Neural cell (in vitro differentiated cells): Measurements from ENCODE around the gene AP2A2.

Experiments
- CTCF ChIP-seq: fragments of 450-650 bp; IDR thresholded peaks from 2 replicates; pipeline ENCODE4 v1.5.1; 2014; ENCODE audit warnings: antibody characterized with exemption, mild to moderate bottlenecking, moderate library complexity; ENCODE audit not compliant: poor library complexity, severe bottlenecking
- EP300 ChIP-seq: fragments of 450-650 bp; conservative IDR thresholded peaks from 2 replicates; pipeline ENCODE4 v1.6.1; 2014; ENCODE audit warnings: antibody characterized with exemption, mild to moderate bottlenecking, moderate library complexity; ENCODE audit not compliant: poor library complexity, severe bottlenecking
- EZH2 ChIP-seq: fragments of 200-600, 300-800 bp; shearing (Covaris generic), sonication (generic); IDR thresholded peaks from 2 replicates; pipeline ENCODE4 v1.6.1; 2014; ENCODE audit warnings: antibody characterized with exemption, low read length, borderline replicate concordance, mild to moderate bottlenecking; ENCODE audit not compliant: insufficient read depth, poor library complexity, severe bottlenecking
- MXI1 ChIP-seq: fragments of 450-650 bp; conservative IDR thresholded peaks from 2 replicates; pipeline ENCODE4 v1.6.1; 2014; ENCODE audit warnings: antibody characterized with exemption, mild to moderate bottlenecking; ENCODE audit not compliant: poor library complexity, severe bottlenecking
- POLR2AphosphoS5 ChIP-seq: IDR thresholded peaks from 2 replicates; pipeline ENCODE4 v1.6.1; 2012
- REST ChIP-seq: IDR thresholded peaks from 2 replicates; pipeline ENCODE4 v1.6.1; 2012; ENCODE audit warnings: borderline replicate concordance
- SMC3 ChIP-seq: fragments of 450-650 bp; conservative IDR thresholded peaks from 2 replicates; pipeline ENCODE4 v1.6.1; 2014; ENCODE audit warnings: antibody characterized with exemption, mild to moderate bottlenecking, moderate library complexity; ENCODE audit not compliant: poor library complexity
- TAF1 ChIP-seq: IDR thresholded peaks from 2 replicates; pipeline ENCODE4 v1.6.1; 2012; ENCODE audit warnings: low read depth

DNA sequence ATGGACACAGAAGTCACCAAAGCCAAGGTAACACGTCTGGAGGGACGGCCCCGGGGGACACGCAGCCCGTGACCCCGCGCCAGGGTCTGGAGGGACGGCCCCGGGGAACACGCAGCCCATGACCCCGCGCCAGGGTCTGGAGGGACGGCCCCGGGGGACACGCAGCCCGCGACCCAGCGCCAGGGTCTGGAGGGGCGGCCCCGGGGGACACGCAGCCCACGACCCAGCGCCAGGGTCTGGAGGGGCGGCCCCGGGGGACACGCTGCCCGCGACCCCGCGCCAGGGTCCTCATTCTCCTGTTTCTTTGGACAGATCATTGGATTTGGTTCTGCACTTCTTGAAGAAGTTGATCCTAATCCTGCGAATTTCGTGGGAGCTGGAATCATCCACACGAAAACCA, 83.7 kb downstream of the AP2A2 start:
- TF ChIP-seq EP300: no peak
- TF ChIP-seq CTCF: no peak
- TF ChIP-seq TAF1: no peak
- TF ChIP-seq SMC3: no peak
- TF ChIP-seq REST: no peak
- no peak for TF ChIP-seq EZH2
- no peak for TF ChIP-seq POLR2AphosphoS5
- TF ChIP-seq MXI1: no peak
